Measurements from ENCODE around the gene TMEM271.

Gene TMEM271

GRCh38 chr4:623914-624566 is 47.9 kb upstream of the TMEM271 start:
- Histone ChIP-seq H3K4me2 (ENCODE audit: low read length) (no peak overlapping the region), H3K9me2 (ENCODE audit: low read depth, low read length) (no peaks in the 10 kb centered on the region), H4K20me1 (ENCODE audit: insufficient read depth, low read length) (no peaks in the 10 kb centered on the region), H2AFZ (ENCODE audit: low read length) (no peak overlapping the region), H3F3A (ENCODE audit: insufficient read depth, low read length) (no peaks in the 10 kb centered on the region), H3K4me3 (ENCODE audit: low read depth, low read length, poor library complexity, severe bottlenecking) (no peak overlapping the region), H3K27me3 (ENCODE audit: insufficient read depth, low read length) (no peaks in the 10 kb centered on the region), H3K9ac (ENCODE audit: low read length) (no peak overlapping the region), H3K36me3 (ENCODE audit: insufficient read depth, low read length) (no peaks in the 10 kb centered on the region), H3K9me3 (ENCODE audit: low read length) (no peaks in the 10 kb centered on the region), H3K27ac (ENCODE audit: low read depth, low read length, poor library complexity, severe bottlenecking) (no peak overlapping the region), H3K79me2 (ENCODE audit: insufficient read depth, low read length) (no peaks in the 10 kb centered on the region), H3K4me1 (ENCODE audit: insufficient read depth, low read length, severe bottlenecking) (no peaks in the 10 kb centered on the region)
- TF ChIP-seq CTCF (IDR thresholded peaks at IDR 0.05; ENCODE audit: low read length) (no peak), EZH2 (IDR thresholded peaks at IDR 0.05; ENCODE audit: borderline replicate concordance, low read length) (no peak)

- TF ChIP-seq CTCF (IDR thresholded peaks at IDR 0.05; ENCODE audit: low read length) (no peak), EZH2 (IDR thresholded peaks at IDR 0.05; ENCODE audit: borderline replicate concordance, low read length) (no peak)
- Histone ChIP-seq H3F3A (ENCODE audit: insufficient read depth, low read length) (no peaks in the 10 kb centered on the region), H3K4me2 (ENCODE audit: low read length) (no peak overlapping the region), H3K27ac (ENCODE audit: low read depth, low read length, poor library complexity, severe bottlenecking) (no peak overlapping the region), H3K4me1 (ENCODE audit: insufficient read depth, low read length, severe bottlenecking) (no peaks in the 10 kb centered on the region), H3K9me2 (ENCODE audit: low read depth, low read length) (no peaks in the 10 kb centered on the region), H2AFZ (ENCODE audit: low read length) (no peak overlapping the region), H3K27me3 (ENCODE audit: insufficient read depth, low read length) (no peaks in the 10 kb centered on the region), H3K79me2 (ENCODE audit: insufficient read depth, low read length) (no peaks in the 10 kb centered on the region), H3K4me3 (ENCODE audit: low read depth, low read length, poor library complexity, severe bottlenecking) (no peak overlapping the region), H4K20me1 (ENCODE audit: insufficient read depth, low read length) (no peaks in the 10 kb centered on the region), H3K36me3 (ENCODE audit: insufficient read depth, low read length) (no peaks in the 10 kb centered on the region), H3K9me3 (ENCODE audit: low read length) (no peaks in the 10 kb centered on the region), H3K9ac (ENCODE audit: low read length) (no peak overlapping the region)
Measured at GRCh38 chr4:622996-623913, 47.2 kb upstream of the TMEM271 start.

GRCh38 chr4:622071-622995 is 46.2 kb upstream of the TMEM271 start:
- H3K4me2 ChIP-seq (ENCODE audit: low read length), result no peak overlapping the region
- no peaks in the 10 kb centered on the region for H3K27me3 ChIP-seq (ENCODE audit: insufficient read depth, low read length)

More at GRCh38 chr4:622071-622995, 46.2 kb upstream of the TMEM271 start:
- Histone ChIP-seq H3K4me1 (ENCODE audit: insufficient read depth, low read length, severe bottlenecking) (no peaks in the 10 kb centered on the region), H3K9me2 (ENCODE audit: low read depth, low read length) (no peaks in the 10 kb centered on the region), H3K27ac (ENCODE audit: low read depth, low read length, poor library complexity, severe bottlenecking) (no peak overlapping the region), H3K36me3 (ENCODE audit: insufficient read depth, low read length) (no peaks in the 10 kb centered on the region), H3K9ac (ENCODE audit: low read length) (no peak overlapping the region), H3K9me3 (ENCODE audit: low read length) (no peaks in the 10 kb centered on the region), H3F3A (ENCODE audit: insufficient read depth, low read length) (no peaks in the 10 kb centered on the region), H3K79me2 (ENCODE audit: insufficient read depth, low read length) (no peaks in the 10 kb centered on the region), H4K20me1 (ENCODE audit: insufficient read depth, low read length) (no peaks in the 10 kb centered on the region), H3K4me3 (ENCODE audit: low read depth, low read length, poor library complexity, severe bottlenecking) (no peak overlapping the region), H2AFZ (ENCODE audit: low read length) (no peak overlapping the region)
- no peak for TF ChIP-seq CTCF (IDR thresholded peaks at IDR 0.05; ENCODE audit: low read length)
- no peak for TF ChIP-seq EZH2 (IDR thresholded peaks at IDR 0.05; ENCODE audit: borderline replicate concordance, low read length)
